K562 (cell line): ENCODE data around the gene FOXL2NB. TPM values are rescaled to one million over a fixed set of nuclear protein-coding genes. Genes with fewer than 3 reads are reported as not detected.

ENCODE experiments used
- ARNT ChIP-seq, 2 experiments: fragments of 450-650 bp; IDR thresholded peaks; 2 replicates each; pipeline ENCODE4 v1.6.1; 2016; ENCODE audit warnings: mild to moderate bottlenecking in 1 of 2
- BRCA1 ChIP-seq, 2 experiments: fragments of 450-650 bp in 1 of 2; sonication (generic) in 1 of 2; formaldehyde crosslinking in 1 of 2; IDR thresholded peaks; 2 replicates each; pipeline versions ENCODE4 v1.5.0 to v1.6.1; 2017 to 2020; ENCODE audit warnings: mild to moderate bottlenecking in 1 of 2, missing genetic modification reagents in 1 of 2
- BRD4 ChIP-seq: fragments of 200-600 bp; sonication (generic); IDR thresholded peaks from 2 replicates; pipeline ENCODE4 v1.6.1; 2017; ENCODE audit warnings: inconsistent platforms
- CTBP1 ChIP-seq: fragments of 450-650 bp; IDR thresholded peaks from 2 replicates; pipeline ENCODE4 v1.6.1; 2016; ENCODE audit warnings: borderline replicate concordance
- EP300 ChIP-seq: IDR thresholded peaks from 2 replicates; pipeline ENCODE4 v1.6.1; 2012; ENCODE audit warnings: low read length, improper control_type of control experiment
- ILF3 ChIP-seq: fragments of 450-650 bp; IDR thresholded peaks from 2 replicates; pipeline ENCODE4 v1.6.1; 2018; ENCODE audit warnings: antibody characterized with exemption, mild to moderate bottlenecking, moderate library complexity, borderline replicate concordance
- MBD2 ChIP-seq: sonication (generic); IDR thresholded peaks from 2 replicates; pipeline ENCODE4 v1.6.1; 2016; ENCODE audit warnings: low read depth, borderline replicate concordance
- MEF2D ChIP-seq: conservative IDR thresholded peaks from 2 replicates; pipeline ENCODE4 v1.6.1; 2016; ENCODE audit warnings: low read depth, missing genetic modification characterization, missing compliant biosample characterization
- RAD51 ChIP-seq: fragments of 450-650 bp; IDR thresholded peaks from 2 replicates; pipeline ENCODE4 v1.7.1; 2016; ENCODE audit warnings: low read depth, mild to moderate bottlenecking, borderline replicate concordance
- TEAD1 ChIP-seq, 2 experiments: fragments of 450-650 bp in 1 of 2; sonication (generic) in 1 of 2; formaldehyde crosslinking; IDR thresholded peaks; 2 replicates each; pipeline versions ENCODE4 v1.4.0 to v1.8.0; 2020 to 2022; ENCODE audit warnings: mild to moderate bottlenecking in 2 of 2, missing genetic modification reagents in 1 of 2
- ZBTB11 ChIP-seq, 3 experiments: fragments of 200-800 bp in 1 of 3; fragments of 250-450 bp in 1 of 3; fragments of 450-650 bp in 1 of 3; sonication (Bioruptor Pico) in 1 of 3; sonication (Bioruptor generic) in 1 of 3; formaldehyde crosslinking in 1 of 3; IDR thresholded peaks; 2 replicates each; pipeline versions ENCODE4 v1.6.1 to v1.8.0; 2016 to 2022; ENCODE audit warnings: mild to moderate bottlenecking in 2 of 3, missing genetic modification characterization in 2 of 3, missing compliant biosample characterization in 1 of 3, moderate library complexity in 1 of 3
- ZBTB5 ChIP-seq: fragments of 450-650 bp; IDR thresholded peaks from 2 replicates; pipeline ENCODE4 v1.6.1; 2017; ENCODE audit warnings: antibody characterized with exemption
- ZBTB7A ChIP-seq: IDR thresholded peaks from 2 replicates; pipeline ENCODE4 v1.6.1; 2011; ENCODE audit warnings: low read depth, mild to moderate bottlenecking, low read length, moderate library complexity, borderline replicate concordance; ENCODE audit not compliant: control insufficient read depth
- ZNF253 ChIP-seq: fragments of 250-450 bp; sonication (Bioruptor Pico); conservative IDR thresholded peaks from 2 replicates; pipeline ENCODE4 v1.6.1; 2021; ENCODE audit warnings: mild to moderate bottlenecking
- ZNF511 ChIP-seq: sonication (generic); formaldehyde crosslinking; IDR thresholded peaks from 2 replicates; pipeline ENCODE4 v1.8.0; 2022; ENCODE audit warnings: mild to moderate bottlenecking, missing genetic modification reagents
- polyA plus RNA-seq, 8 experiments: library from polyadenylated mRNA; depleted of rRNA in 4 of 8; stranded (reverse) in 5 of 8; unstranded in 3 of 8; fragments of >200 nt; fragmentation: Nextera tagmentation in 2 of 8; fragmentation: Illumina TruSeq in 1 of 8; extraction: Ambion mirVana in 2 of 8; extraction: Trizol in 1 of 8; gene quantifications; 2 replicates each; pipeline versions ENCODE4 v1.2.1 to v1.2.3, GENCODE V29; 2011 to 2014; ENCODE audit warnings: inconsistent platforms in 1 of 8, missing spikeins in 1 of 8
- total RNA-seq, 7 experiments: library from RNA; depleted of rRNA in 6 of 7; stranded (reverse); fragments of >200 nt in 6 of 7; fragmentation: Illumina TruSeq in 2 of 7; extraction: Trizol in 2 of 7; gene quantifications; 2 replicates each; pipeline versions ENCODE4 v1.2.1 to v1.2.3, GENCODE V29; 2011 to 2021; ENCODE audit warnings: low replicate concordance in 1 of 7

FOXL2NB gene
- total and polyA plus RNA-seq, 9 of the 15 experiments (the other 6 are each of a cell fraction or from before 2014, with no cell fraction given) = 0.71 to 17.4 (median 9.0) TPM

GRCh38 chr3:138935863-138936740 lies 10.9 kb upstream of the FOXL2NB start (continued):
- peak in 1 of 3 experiments; percentile 50; a peak in 1 of 6 replicates for TF ChIP-seq ZBTB11 (CRISPR knock-in tag; IDR thresholded peaks at IDR 0.05)
- TF ChIP-seq MBD2 = no peak
- no peak for TF ChIP-seq ZBTB5
- TF ChIP-seq TEAD1 (CRISPR knock-in tag; IDR thresholded peaks at IDR 0.05) = no peak
- no peak for TF ChIP-seq MEF2D
- TF ChIP-seq BRCA1 (IDR thresholded peaks at IDR 0.05) = no peak
- no peak for TF ChIP-seq BRCA1 (CRISPR knock-in tag; IDR thresholded peaks at IDR 0.05)
- TF ChIP-seq ZNF511 (CRISPR knock-in tag) = no peak
- TF ChIP-seq BRD4 = no peak
- TF ChIP-seq ILF3 = no peak
- no peak for TF ChIP-seq ZNF253 (CRISPR knock-in tag)
- peak; percentile 86; the same call in 1 of the 2 replicates for TF ChIP-seq ZBTB7A
- peak; percentile 69; the same call in 1 of the 2 replicates for TF ChIP-seq RAD51
- TF ChIP-seq ARNT (IDR thresholded peaks at IDR 0.05) = no peak
- TF ChIP-seq CTBP1 = peak; percentile 60; the same call in 1 of the 2 replicates
- no peak for TF ChIP-seq EP300
